Measurements from ENCODE around the gene LSM14B. TPM values are rescaled to one million over a fixed set of nuclear protein-coding genes. Genes with fewer than 3 reads are reported as not detected.

The LSM14B gene
- total and polyA plus RNA-seq, 4 donors: 16.4 to 41.7 (median 27.8) TPM

DNA sequence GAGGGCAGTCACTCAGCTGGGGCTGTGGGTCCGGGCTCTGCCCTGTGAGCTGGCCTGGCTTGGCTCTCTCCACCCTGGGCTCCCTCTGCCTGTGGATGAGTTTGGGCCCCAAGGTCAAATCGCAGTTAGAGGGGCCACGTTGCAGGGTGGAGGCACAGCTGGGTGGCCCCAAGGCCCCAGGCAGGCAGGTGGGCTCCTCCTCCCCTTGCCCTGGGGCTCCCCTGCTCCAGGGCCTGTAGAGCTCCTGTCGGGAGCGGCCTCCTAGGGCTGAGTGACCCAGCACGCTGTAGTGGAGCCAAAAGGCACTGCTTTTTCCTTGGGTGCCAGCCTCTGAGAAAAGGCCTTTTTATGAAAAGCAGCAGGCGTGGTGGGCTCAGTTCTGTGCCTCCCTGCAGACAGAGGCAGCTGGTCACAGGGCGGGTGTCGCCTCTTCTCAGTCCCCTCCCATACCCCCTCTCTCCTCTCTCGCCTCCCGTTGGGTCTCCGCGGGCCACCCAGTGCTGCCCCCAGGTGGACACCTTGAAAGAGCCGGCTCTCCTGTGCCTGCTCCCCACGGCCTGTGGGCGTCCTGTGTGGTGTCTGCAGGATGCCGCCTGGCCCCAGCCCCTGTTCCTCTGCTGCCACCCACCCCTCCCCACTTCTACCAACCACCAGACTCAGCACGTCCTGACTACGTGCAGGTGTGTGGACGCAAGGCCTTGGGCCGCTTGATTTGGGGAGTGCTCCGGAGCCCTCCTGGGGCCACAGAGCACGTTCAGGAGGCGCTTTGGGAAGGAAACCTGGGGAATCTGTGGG, 34.5 kb downstream of the LSM14B start:
- DNase-seq: peak; percentile 38 to 66 (median 50)
- peak; percentile 28 for TF ChIP-seq CTCF (IDR thresholded peaks at IDR 0.05; ENCODE audit: control extremely low read depth, extremely low read depth)
- H3K4me1 ChIP-seq (ENCODE audit: control insufficient read depth in 5 of 5, insufficient read depth in 5 of 5, low read length in 5 of 5): peaks cover 0 to 5% (median 0%) of the 10 kb centered on the region in 5 donors
- no peak overlapping the region for H3K4me3 ChIP-seq
- peaks cover 0 to 2% (median 0%) of the 10 kb centered on the region in 4 donors for H3K9me3 ChIP-seq (ENCODE audit: control insufficient read depth in 4 of 4, insufficient read depth in 3 of 4, low read length in 3 of 4)
- no peak overlapping the region for H3K27ac ChIP-seq (ENCODE audit: low read depth in 1 of 2, low read length in 1 of 2)
- WGBS, 2 donors: 53% methylated on average over 23 to 24 of the region's 24 CpGs
- no peak overlapping the region for H3K9ac ChIP-seq (ENCODE audit: insufficient read depth in 1 of 2, low read length in 2 of 2)
- peak; percentile 28 for ATAC-seq (ENCODE audit: insufficient read depth, low FRiP score)
- no peaks in the 10 kb centered on the region for H3K27me3 ChIP-seq (ENCODE audit: control insufficient read depth in 3 of 3, insufficient read depth in 3 of 3, low read length in 2 of 3)
- peaks cover 0 to 24% (median 1%) of the 10 kb centered on the region in 4 donors for H3K36me3 ChIP-seq (ENCODE audit: control insufficient read depth in 4 of 4, insufficient read depth in 4 of 4, low read length in 4 of 4)

DNA sequence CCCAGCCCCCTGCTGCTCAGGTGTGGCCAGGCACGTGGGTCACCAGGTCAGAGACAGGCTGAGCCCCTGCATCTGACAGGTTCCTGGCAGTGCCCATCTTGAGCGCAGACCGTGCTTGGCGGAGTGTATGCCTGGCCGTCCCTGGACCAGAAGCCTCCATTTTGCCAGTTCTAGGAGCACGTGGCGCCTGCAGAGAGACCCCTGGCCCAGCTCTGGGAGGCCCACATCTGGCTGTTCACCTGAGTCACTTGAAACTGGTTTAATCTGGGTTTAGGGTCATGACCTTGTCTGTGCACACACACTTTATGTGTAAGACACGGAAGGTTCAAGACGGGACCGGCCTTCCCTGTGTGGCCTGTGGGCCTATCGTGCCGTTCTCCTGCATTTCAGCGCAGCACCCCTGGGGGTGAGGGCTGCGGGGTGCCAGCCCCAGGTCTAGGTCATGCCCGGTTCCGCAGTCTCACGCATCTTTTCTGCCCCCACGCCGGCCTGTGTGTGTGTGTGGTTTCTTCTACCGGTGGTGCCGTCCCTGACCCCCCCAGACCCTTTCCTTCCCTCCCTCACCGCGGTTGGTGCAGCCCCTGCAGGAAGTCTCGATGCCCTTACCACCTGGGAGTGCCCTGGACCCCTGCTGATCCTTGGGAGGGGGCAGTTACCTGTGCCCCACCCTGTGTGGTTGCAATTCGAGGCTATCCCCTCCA, 35.3 kb downstream of the LSM14B start:
- H3K9me3 ChIP-seq (ENCODE audit: control insufficient read depth in 4 of 4, insufficient read depth in 3 of 4, low read length in 3 of 4): peaks cover 0 to 2% (median 0%) of the 10 kb centered on the region in 4 donors
- H3K27me3 ChIP-seq (ENCODE audit: control insufficient read depth in 3 of 3, insufficient read depth in 3 of 3, low read length in 2 of 3): no peaks in the 10 kb centered on the region
- H3K4me3 ChIP-seq: no peak overlapping the region
- no peak overlapping the region for H3K27ac ChIP-seq (ENCODE audit: low read depth in 1 of 2, low read length in 1 of 2)
- no peak for TF ChIP-seq CTCF (IDR thresholded peaks at IDR 0.05; ENCODE audit: control extremely low read depth, extremely low read depth)
- H3K9ac ChIP-seq (ENCODE audit: insufficient read depth in 1 of 2, low read length in 2 of 2): no peak overlapping the region
- DNase-seq (no peak), ATAC-seq (ENCODE audit: insufficient read depth, low FRiP score) (no peak)
- peaks cover 0 to 26% (median 4%) of the 10 kb centered on the region in 4 donors for H3K36me3 ChIP-seq (ENCODE audit: control insufficient read depth in 4 of 4, insufficient read depth in 4 of 4, low read length in 4 of 4)
- peaks cover 0 to 5% (median 0%) of the 10 kb centered on the region in 5 donors for H3K4me1 ChIP-seq (ENCODE audit: control insufficient read depth in 5 of 5, insufficient read depth in 5 of 5, low read length in 5 of 5)
- 83 to 88% methylated on average over 25 of the region's 25 CpGs for WGBS, 2 donors

GRCh38 chr20:62158088-62158400, 35.8 kb downstream of the LSM14B start:
- Histone ChIP-seq H3K4me3 (no peak overlapping the region), H3K27me3 (ENCODE audit: control insufficient read depth in 3 of 3, insufficient read depth in 3 of 3, low read length in 2 of 3) (no peaks in the 10 kb centered on the region), H3K9ac (ENCODE audit: insufficient read depth in 1 of 2, low read length in 2 of 2) (no peak overlapping the region), H3K9me3 (ENCODE audit: control insufficient read depth in 4 of 4, insufficient read depth in 3 of 4, low read length in 3 of 4) (peaks cover 0 to 2% (median 0%) of the 10 kb centered on the region in 4 donors), H3K4me1 (ENCODE audit: control insufficient read depth in 5 of 5, insufficient read depth in 5 of 5, low read length in 5 of 5) (peaks cover 0 to 5% (median 0%) of the 10 kb centered on the region in 5 donors), H3K27ac (ENCODE audit: low read depth in 1 of 2, low read length in 1 of 2) (no peak overlapping the region), H3K36me3 (ENCODE audit: control insufficient read depth in 4 of 4, insufficient read depth in 4 of 4, low read length in 4 of 4) (peaks cover 0 to 30% (median 6%) of the 10 kb centered on the region in 4 donors)
- ATAC-seq (ENCODE audit: insufficient read depth, low FRiP score) (no peak), DNase-seq (no peak)
- 97 to 98% methylated on average over 12 of the region's 12 CpGs for WGBS, 2 donors
- TF ChIP-seq CTCF (IDR thresholded peaks at IDR 0.05; ENCODE audit: control extremely low read depth, extremely low read depth): no peak

Measured in lung (tissue), 12 donors.